CD1c-positive myeloid dendritic cell (primary cell): ENCODE results near the gene IQGAP2.

Experiments used
- DNase-seq: peaks from one replicate; pipeline ENCODE4 v3.0.0-alpha.2; 2016; ENCODE audit errors: extremely low spot score

IQGAP2 gene

DNA sequence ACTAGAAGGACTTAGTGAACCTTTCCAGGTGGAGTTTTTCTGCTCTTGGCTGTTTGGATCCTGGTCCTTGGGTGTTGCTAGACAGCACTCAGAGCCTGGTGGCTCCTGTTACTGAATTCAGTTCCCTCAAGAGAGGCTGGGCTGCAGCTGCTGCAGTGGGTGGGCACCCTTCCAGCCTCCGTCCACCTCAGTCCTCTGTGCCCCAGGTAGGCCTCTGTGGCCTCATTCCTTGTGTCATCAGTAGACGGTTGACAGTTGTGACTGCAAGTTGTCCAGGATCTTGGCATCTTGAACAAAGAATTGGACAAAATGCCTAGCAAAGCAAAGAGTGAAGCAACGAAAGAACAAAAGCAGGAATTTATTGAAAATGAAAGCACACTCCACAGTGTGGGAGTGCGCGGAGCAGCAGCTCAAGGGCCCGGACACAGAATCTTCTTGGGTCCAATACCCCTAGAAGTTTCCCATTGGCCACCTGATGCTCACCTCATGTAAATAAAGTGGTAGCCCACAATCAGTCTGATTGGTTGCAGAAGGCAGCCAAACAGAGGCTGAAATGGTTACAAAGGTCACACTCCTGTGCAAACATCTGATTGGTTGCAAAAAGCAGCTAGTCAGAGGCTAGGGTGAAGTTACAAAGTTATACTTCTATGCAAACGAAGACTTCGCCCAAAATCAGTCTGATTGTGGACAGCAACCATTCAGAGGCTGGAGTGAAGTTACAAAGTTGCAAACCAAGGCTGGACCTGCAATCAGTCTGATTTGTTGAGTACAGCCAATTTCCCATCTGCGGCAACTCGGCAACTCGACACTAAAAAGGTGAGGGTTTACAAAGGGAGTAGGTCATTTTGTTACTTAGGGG, 352.9 kb downstream of the IQGAP2 start:
- no peak for DNase-seq

- DNase-seq, result no peak
Measured at GRCh38 chr5:76757049-76757448, 354.0 kb downstream of the IQGAP2 start.
